H9 (cell line): ENCODE results near the gene ANKRD2. TPM values are rescaled to one million over a fixed set of nuclear protein-coding genes. Genes with fewer than 3 reads are reported as not detected.

Experiments used
- DNase-seq: peaks from one replicate; pipeline ENCODE4 v3.0.0-alpha.2; 2017
- H2AFZ ChIP-seq: one replicate; pipeline ENCODE4 v1.6.1; 2013; ENCODE audit warnings: mild to moderate bottlenecking, low read length, control low read depth, moderate library complexity
- H2AK5ac ChIP-seq: 2 replicates; pipeline ENCODE4 v1.6.1; 2013; ENCODE audit warnings: low read length, control low read depth, mixed read lengths; ENCODE audit not compliant: insufficient read length
- H2BK120ac ChIP-seq: one replicate; pipeline ENCODE4 v1.6.1; 2013; ENCODE audit warnings: low read depth, mild to moderate bottlenecking, low read length, control low read depth, inconsistent platforms; ENCODE audit not compliant: poor library complexity, severe bottlenecking
- H2BK12ac ChIP-seq: 2 replicates; pipeline ENCODE4 v1.6.1; 2013; ENCODE audit warnings: low read length, control low read depth, mixed read lengths, low read depth; ENCODE audit not compliant: insufficient read length
- H2BK15ac ChIP-seq: 2 replicates; pipeline ENCODE4 v1.6.1; 2013; ENCODE audit warnings: low read depth, low read length, control low read depth
- H2BK20ac ChIP-seq: one replicate; pipeline ENCODE4 v1.6.1; 2013; ENCODE audit warnings: low read depth, mild to moderate bottlenecking, low read length, control low read depth, inconsistent platforms; ENCODE audit not compliant: poor library complexity, severe bottlenecking
- H2BK5ac ChIP-seq: 2 replicates; pipeline ENCODE4 v1.6.1; 2013; ENCODE audit warnings: low read length, control low read depth, mixed read lengths; ENCODE audit not compliant: insufficient read length
- H3K14ac ChIP-seq: 2 replicates; pipeline ENCODE4 v1.6.1; 2013; ENCODE audit warnings: low read length, control low read depth; ENCODE audit not compliant: insufficient read depth
- H3K18ac ChIP-seq: 2 replicates; pipeline ENCODE4 v1.6.1; 2013; ENCODE audit warnings: low read depth, mild to moderate bottlenecking, mixed read lengths, low read length, control low read depth; ENCODE audit not compliant: insufficient read length
- H3K23ac ChIP-seq: 2 replicates; pipeline ENCODE4 v1.6.1; 2013; ENCODE audit warnings: low read length, control low read depth, mixed read lengths, low read depth; ENCODE audit not compliant: insufficient read length
- H3K23me2 ChIP-seq: 2 replicates; pipeline ENCODE4 v1.6.1; 2013; ENCODE audit warnings: low read depth, mild to moderate bottlenecking, mixed read lengths, low read length, control low read depth; ENCODE audit not compliant: insufficient read length, poor library complexity, severe bottlenecking
- H3K27ac ChIP-seq: 2 replicates; pipeline ENCODE4 v1.5.1; 2013; ENCODE audit warnings: low read length, control low read depth, mixed read lengths, low read depth; ENCODE audit not compliant: insufficient read length
- H3K27me3 ChIP-seq: 2 replicates; pipeline ENCODE4 v1.6.1; 2013; ENCODE audit warnings: low read length, control low read depth, inconsistent platforms; ENCODE audit not compliant: insufficient read depth
- H3K4ac ChIP-seq: 2 replicates; pipeline ENCODE4 v1.6.1; 2013; ENCODE audit warnings: low read depth, mild to moderate bottlenecking, control low read depth, inconsistent platforms, low read length, moderate library complexity
- H3K4me1 ChIP-seq: 2 replicates; pipeline ENCODE4 v1.6.1; 2013; ENCODE audit warnings: low read length, control low read depth, inconsistent platforms; ENCODE audit not compliant: insufficient read depth
- H3K4me2 ChIP-seq: 2 replicates; pipeline ENCODE4 v1.6.1; 2013; ENCODE audit warnings: low read length, control low read depth, mixed read lengths; ENCODE audit not compliant: insufficient read length, insufficient read depth
- H3K56ac ChIP-seq: 2 replicates; pipeline ENCODE4 v1.6.1; 2013; ENCODE audit warnings: low read depth, mild to moderate bottlenecking, mixed read lengths, low read length, control low read depth; ENCODE audit not compliant: insufficient read length
- H3K79me1 ChIP-seq: 2 replicates; pipeline ENCODE4 v1.6.1; 2013; ENCODE audit warnings: low read depth, mild to moderate bottlenecking, moderate library complexity, low read length, control low read depth, inconsistent platforms; ENCODE audit not compliant: insufficient read depth, poor library complexity, severe bottlenecking
- H3K79me2 ChIP-seq: 2 replicates; pipeline ENCODE4 v1.6.1; 2013; ENCODE audit warnings: low read length, control low read depth, inconsistent platforms; ENCODE audit not compliant: insufficient read depth
- H3K9ac ChIP-seq: 2 replicates; pipeline ENCODE4 v1.6.1; 2013; ENCODE audit warnings: low read length, control low read depth, mixed read lengths; ENCODE audit not compliant: insufficient read length; ENCODE audit errors: extremely low read depth
- H3K9me3 ChIP-seq: one replicate; pipeline ENCODE4 v1.6.1; 2013; ENCODE audit warnings: low read depth, low read length, inconsistent platforms; ENCODE audit not compliant: control insufficient read depth
- H3T11ph ChIP-seq: one replicate; pipeline ENCODE4 v1.6.1; 2013; ENCODE audit warnings: mild to moderate bottlenecking, low read length, control low read depth, inconsistent platforms
- H4K20me1 ChIP-seq: one replicate; pipeline ENCODE4 v1.6.1; 2013; ENCODE audit not compliant: control insufficient read depth, insufficient read length, insufficient read depth
- H4K5ac ChIP-seq: 2 replicates; pipeline ENCODE4 v1.6.1; 2013; ENCODE audit warnings: low read depth, mild to moderate bottlenecking, mixed read lengths, low read length, control low read depth; ENCODE audit not compliant: insufficient read length
- H4K8ac ChIP-seq: replicated peaks from 2 replicates; pipeline ENCODE4 v1.6.1; 2013; ENCODE audit warnings: low read length, control low read depth, mixed read lengths, low read depth; ENCODE audit not compliant: insufficient read length
- H4K91ac ChIP-seq: 2 replicates; pipeline ENCODE4 v1.6.1; 2013; ENCODE audit warnings: low read depth, mild to moderate bottlenecking, moderate library complexity, mixed read lengths, low read length, control low read depth; ENCODE audit not compliant: insufficient read length
- H3K27ac Mint-ChIP-seq, 3 experiments: 2 replicates in 2 of 3; 3 replicates in 1 of 3; pipeline ENCODE4 v1.8.0; 2020 to 2021; ENCODE audit warnings: mixed read lengths in 3 of 3, mild to moderate bottlenecking in 1 of 3, moderate library complexity in 1 of 3
- H3K27me3 Mint-ChIP-seq: 2 replicates; pipeline ENCODE4 v1.8.0; 2021; ENCODE audit warnings: low read depth, mild to moderate bottlenecking, moderate library complexity, mixed read lengths
- H3K36me3 Mint-ChIP-seq, 3 experiments: 2 replicates in 2 of 3; 3 replicates in 1 of 3; pipeline ENCODE4 v1.8.0; 2020 to 2021; ENCODE audit warnings: low read depth in 3 of 3, mixed read lengths in 3 of 3; ENCODE audit not compliant: insufficient read depth in 1 of 3
- H3K4me1 Mint-ChIP-seq, 2 experiments: 2 replicates each; pipeline ENCODE4 v1.8.0; 2020; ENCODE audit warnings: mixed read lengths in 2 of 2
- H3K4me3 Mint-ChIP-seq, 2 experiments: 2 replicates in 1 of 2; 3 replicates in 1 of 2; pipeline ENCODE4 v1.8.0; 2020 to 2021; ENCODE audit warnings: mild to moderate bottlenecking in 2 of 2, mixed read lengths in 2 of 2, moderate library complexity in 1 of 2
- H3K9me3 Mint-ChIP-seq, 2 experiments: 2 replicates in 1 of 2; 3 replicates in 1 of 2; pipeline ENCODE4 v1.8.0; 2020; ENCODE audit warnings: mild to moderate bottlenecking in 2 of 2, mixed read lengths in 2 of 2, moderate library complexity in 1 of 2
- CTCF ChIP-seq: fragments of 200-600 bp; sonication (generic); conservative IDR thresholded peaks from 3 replicates; pipeline ENCODE4 v1.8.0; 2021; ENCODE audit warnings: antibody characterized with exemption, mild to moderate bottlenecking
- WGBS: extraction: QIAGEN DNeasy Blood & Tissue Kit; methylation state at CpG from one replicate; pipeline ENCODE4 v1.1.7; 2013; ENCODE audit warnings: missing lambda C conversion rate, low lambda C conversion rate, mixed read lengths; ENCODE audit not compliant: insufficient read length; ENCODE audit errors: extremely low coverage; 5-methylcytosine and 5-hydroxymethylcytosine counted together
- total RNA-seq: library from RNA; stranded (reverse); gene quantifications from 2 replicates; pipeline ENCODE4 v1.2.1, GENCODE V29; 2021

ANKRD2 gene
- total RNA-seq, 1 experiment from 2014 or later = not detected

DNA sequence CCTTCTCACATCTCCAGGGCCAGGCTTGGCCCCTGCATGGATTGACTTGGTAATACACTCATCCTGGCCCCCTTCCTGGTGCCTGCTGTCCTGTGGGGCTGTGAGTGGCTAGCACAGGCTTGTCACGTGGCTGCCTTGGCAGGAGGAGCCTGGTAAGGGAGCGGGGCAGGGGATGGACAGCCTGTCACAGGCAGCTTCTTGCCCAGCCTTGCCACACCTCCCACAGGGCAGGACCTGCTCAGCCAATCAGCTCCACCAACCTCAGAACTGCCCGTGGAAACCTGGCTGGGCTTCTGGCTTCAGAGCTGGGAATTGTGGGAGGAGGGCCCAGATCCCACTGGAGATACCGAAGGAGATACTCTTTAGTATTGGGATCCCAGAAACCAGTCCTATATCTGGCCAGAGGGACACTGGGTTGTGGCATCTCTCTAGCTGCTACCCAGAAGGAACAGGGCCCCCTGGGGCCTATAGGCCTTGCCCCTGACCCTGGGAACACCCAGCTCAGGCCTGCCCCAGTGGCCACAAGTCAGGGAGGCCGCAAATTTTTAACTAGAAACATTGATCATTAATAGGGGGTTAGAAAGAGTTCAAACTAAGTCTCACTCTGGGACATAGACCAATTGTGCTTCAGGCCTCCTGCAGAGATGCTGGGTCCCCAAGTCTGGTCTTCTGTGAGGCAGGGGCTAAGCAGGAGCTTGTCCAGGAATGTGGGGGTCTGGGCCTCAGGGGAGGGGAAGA lies 11.7 kb downstream of the ANKRD2 start, which contains the start of gene HOGA1:
Gene HOGA1 (plus strand): TSS at position 330 of the 738 bp plus-strand sequence. CDS start 315 bp downstream, at position 645.
- no peaks in the 10 kb centered on the region for H3K9me3 ChIP-seq
- H2BK15ac ChIP-seq = no peak within 1 kb of the TSS
- no peak within 1 kb of the TSS for H3K4ac ChIP-seq
- H2AK5ac ChIP-seq = no peak within 1 kb of the TSS
- no peaks in the 10 kb centered on the region for H3K36me3 Mint-ChIP-seq
- H3K23me2 ChIP-seq = no peaks in the 10 kb centered on the region
- no peaks in the 10 kb centered on the region for H3K4me1 ChIP-seq
- DNase-seq = peak; percentile 89
- no peak within 1 kb of the TSS for H3T11ph ChIP-seq
- H2BK20ac ChIP-seq = no peak within 1 kb of the TSS
- WGBS = no CpG with 5 or more reads among the region's 5 CpGs
- no peaks in the 10 kb centered on the region for H3K27me3 ChIP-seq
- no peak within 1 kb of the TSS for H3K23ac ChIP-seq
- no peak within 1 kb of the TSS; a peak in 1 of 7 replicates for H3K27ac Mint-ChIP-seq
- no peaks in the 10 kb centered on the region for H4K20me1 ChIP-seq
- no peak within 1 kb of the TSS for H3K4me3 Mint-ChIP-seq
- no peaks in the 10 kb centered on the region for H3K9me3 Mint-ChIP-seq
- no peak within 1 kb of the TSS for H2BK120ac ChIP-seq
- no peak within 1 kb of the TSS for H3K9ac ChIP-seq
- no peak within 1 kb of the TSS for H4K91ac ChIP-seq
- H3K27ac ChIP-seq = no peak within 1 kb of the TSS
- no peak within 1 kb of the TSS for H3K4me2 ChIP-seq
- no peaks in the 10 kb centered on the region for H3K79me1 ChIP-seq
- H2AFZ ChIP-seq = no peak within 1 kb of the TSS
- no peak within 1 kb of the TSS for H2BK5ac ChIP-seq
- H4K8ac ChIP-seq = no peak within 1 kb of the TSS
- no peaks in the 10 kb centered on the region for H3K79me2 ChIP-seq
- H3K14ac ChIP-seq = no peak within 1 kb of the TSS; the same call in 1 of the 2 replicates
- peaks cover 3 to 13% of the 10 kb centered on the region in 2 experiments; a peak in 3 of 4 replicates for H3K4me1 Mint-ChIP-seq
- no peak for TF ChIP-seq CTCF
- no peak within 1 kb of the TSS for H3K18ac ChIP-seq
- H4K5ac ChIP-seq = no peak within 1 kb of the TSS
- H3K27me3 Mint-ChIP-seq = peaks cover 2% of the 10 kb centered on the region; the same call in 1 of the 2 replicates
- H3K56ac ChIP-seq = no peak within 1 kb of the TSS
- H2BK12ac ChIP-seq = no peak within 1 kb of the TSS
